GM21367 (cell line): Measurements from ENCODE around the gene STARD5.
"Not testable (repeated sequence)": the region's sequence is repeated elsewhere in the genome, so short reads cannot be mapped to it uniquely, and the experiment has no call there.

ENCODE experiments used
- ATAC-seq: cut with Tn5 transposase; IDR thresholded peaks from one replicate; pipeline ENCODE4 v1.9.1; 2021; ENCODE audit not compliant: unreplicated experiment

Gene STARD5

DNA sequence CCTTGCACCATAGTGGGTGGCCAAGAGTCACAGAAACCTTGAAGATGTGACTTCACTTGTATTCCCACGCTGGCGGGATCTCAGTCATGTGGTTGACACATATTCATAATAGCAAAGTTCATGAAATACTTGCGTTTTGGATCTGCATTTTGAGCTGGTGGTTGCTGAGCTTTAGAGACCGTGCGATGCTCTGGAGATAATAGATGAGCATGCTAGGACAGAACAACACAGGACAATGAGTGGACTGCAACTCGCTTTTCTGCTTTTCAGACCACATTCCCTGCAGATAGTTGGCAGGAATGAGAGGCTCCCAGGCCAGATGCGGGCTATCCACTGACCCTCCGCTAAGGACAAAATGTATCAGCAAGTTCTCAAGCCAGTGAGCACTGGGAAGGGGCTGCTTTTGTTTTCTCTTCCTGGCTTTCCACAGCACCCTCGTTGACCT, 13.8 kb upstream of the STARD5 start:
- no peak for ATAC-seq

DNA sequence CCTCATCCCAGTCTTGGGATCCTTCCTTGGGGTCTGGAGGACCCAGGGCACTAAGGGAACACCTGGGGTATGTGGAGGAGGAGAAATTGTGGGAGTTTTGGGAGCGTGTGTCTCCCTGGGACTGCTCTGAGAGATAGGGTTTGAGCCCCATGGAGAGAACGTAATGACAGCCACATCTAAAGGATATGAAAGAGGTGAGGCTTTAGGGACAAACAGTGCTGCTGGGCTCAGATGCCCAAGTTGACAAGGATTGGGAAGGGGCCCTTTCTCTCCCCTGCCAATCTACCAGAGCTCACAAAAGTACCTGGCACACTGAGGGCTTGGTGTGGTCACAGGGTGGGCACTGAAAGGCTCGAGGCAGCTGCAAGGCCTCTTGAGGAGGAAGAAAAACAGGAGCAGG, 13.3 kb upstream of the STARD5 start:
- no peak for ATAC-seq

DNA sequence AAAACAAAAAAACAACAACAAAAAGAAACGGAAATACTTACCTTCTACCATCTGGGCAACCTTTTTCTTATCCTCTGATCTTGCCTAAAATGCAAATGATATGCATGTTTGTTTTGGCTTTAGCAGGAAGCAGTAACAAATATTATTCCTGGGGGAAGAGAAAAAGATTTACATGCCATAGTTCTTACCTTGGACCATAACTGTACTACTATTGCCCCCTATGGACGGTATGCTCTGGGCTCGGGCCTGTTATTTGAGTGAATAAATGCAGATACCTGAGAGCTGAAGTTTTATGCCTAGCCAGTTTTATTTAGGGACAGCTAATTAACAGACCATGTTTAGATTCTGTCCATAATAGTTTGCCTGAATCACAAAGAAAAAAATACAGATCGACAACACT, 12.6 kb upstream of the STARD5 start:
- ATAC-seq: no peak

GRCh38 chr15:81335631-81336030, 11.7 kb upstream of the STARD5 start:
- no peak for ATAC-seq

- no peak for ATAC-seq
Measured at GRCh38 chr15:81334768-81335435, 11.0 kb upstream of the STARD5 start.

- ATAC-seq: no peak
Measured at GRCh38 chr15:81333363-81333762, 9.4 kb upstream of the STARD5 start.

DNA sequence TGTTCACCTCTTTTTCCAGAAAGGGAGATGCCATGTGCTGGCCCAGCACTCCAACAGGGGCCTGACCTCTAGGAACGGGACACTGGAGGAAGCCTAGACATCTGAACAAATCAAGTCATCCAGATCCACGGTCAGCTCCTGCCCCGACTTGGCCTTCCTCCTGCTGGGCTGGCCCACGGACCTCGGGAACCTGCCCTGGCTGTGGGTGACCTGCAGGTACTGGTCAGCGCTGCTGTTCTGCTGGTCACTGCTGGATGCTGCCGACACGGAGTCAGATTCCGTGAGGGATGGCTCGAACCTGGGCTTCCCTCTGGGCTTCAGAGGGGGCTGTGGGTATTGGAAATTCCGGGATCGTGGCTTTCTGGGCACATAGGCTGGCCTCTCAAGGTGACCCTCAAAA, 8.4 kb upstream of the STARD5 start:
- ATAC-seq: no peak

DNA sequence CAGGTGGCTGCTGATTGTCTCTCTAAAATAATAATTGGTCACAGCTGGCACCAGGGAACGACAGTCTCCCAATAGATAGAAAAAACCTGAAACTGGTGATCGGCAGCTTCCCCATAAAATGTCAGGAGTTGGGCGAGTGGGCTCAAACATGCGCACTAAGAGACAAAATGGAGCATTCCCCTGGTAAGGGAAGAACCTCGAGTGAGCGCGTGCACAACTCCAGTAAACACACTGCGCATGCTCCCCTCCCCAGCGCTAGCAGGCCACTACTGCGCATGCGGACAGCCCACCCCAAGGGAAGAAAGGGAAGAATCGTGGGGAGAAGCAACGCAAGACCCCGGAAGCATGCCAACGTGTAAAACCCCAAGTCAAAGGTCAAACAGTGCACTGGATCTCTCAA, 7.7 kb upstream of the STARD5 start:
- ATAC-seq: no peak

DNA sequence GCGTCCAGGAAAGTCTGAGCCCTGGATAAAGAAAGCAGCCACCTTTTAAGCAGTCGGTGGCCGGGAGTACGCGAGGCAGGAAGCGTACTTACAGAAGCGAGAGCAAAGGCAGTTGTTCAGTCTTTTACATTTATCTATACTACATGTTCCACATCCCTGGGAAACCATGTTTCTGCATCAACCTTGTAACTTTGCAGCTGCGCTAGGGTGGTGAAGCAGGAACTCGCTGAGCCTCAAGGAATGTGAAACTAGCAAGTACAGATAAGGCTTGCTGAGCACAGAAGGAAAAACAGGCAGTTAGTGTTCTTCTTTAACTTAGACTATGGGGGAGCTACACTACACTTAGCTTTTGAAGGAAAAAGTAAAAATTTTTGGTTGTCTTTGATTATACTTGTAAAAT, 7.2 kb upstream of the STARD5 start:
- ATAC-seq: not testable (repeated sequence)

- ATAC-seq: no peak
Measured at GRCh38 chr15:81330366-81331090, 6.6 kb upstream of the STARD5 start.

DNA sequence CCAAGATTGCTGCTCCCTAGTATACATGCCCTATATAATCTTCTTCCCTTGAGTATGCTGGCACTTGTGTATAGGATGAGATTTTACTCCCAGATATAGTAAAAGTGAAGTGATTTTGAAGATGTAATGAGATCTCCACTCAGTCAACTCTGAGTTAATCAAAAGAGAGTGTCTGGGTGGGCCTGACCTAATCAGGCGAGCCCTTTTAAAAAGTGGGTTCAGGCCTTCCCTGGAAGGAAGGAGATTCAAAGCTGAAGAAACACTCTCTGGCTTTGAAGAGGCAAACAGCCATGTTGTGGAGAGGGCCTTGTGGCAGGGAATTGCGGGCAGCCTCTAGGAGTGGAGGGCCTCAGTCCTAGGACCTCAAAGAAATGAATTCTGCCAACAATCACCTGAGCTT, 5.5 kb upstream of the STARD5 start:
- ATAC-seq: no peak

- ATAC-seq: no peak
Measured at GRCh38 chr15:81327516-81327915, 3.6 kb upstream of the STARD5 start.

DNA sequence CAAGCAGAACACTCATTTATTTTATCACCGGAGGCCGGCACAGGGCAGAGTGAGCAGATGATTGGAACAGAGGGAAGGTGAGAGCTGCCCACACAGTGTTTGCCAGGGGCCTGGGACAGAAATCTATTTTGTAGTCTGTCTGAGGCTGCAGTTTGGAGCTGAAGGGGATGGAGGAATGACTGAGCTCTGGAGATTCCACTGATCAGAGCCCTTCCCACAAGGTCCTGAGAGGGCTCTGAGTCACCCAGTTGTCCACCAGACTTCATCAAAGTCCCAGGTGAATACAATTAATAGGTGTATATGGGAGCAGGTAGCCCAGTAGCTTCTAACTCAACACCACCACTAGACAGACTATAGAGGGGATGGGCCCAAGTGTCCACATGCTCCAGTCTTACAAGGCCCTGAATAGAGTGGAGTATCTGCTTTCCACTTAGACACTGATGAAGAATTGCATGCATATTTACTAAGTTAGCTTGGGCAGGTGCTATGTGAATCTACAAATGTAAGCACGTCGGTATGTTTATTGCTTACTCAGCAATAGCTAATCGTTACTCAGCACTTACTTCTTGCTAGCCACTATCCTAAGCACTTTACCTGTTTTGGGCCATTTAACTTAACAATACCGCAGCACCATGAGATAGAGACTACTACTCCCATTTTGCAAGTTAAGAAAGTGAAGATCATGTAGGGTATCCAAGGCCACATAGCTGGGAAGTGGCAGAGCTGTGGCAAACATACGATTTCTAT, 2.7 kb upstream of the STARD5 start:
- no peak for ATAC-seq

DNA sequence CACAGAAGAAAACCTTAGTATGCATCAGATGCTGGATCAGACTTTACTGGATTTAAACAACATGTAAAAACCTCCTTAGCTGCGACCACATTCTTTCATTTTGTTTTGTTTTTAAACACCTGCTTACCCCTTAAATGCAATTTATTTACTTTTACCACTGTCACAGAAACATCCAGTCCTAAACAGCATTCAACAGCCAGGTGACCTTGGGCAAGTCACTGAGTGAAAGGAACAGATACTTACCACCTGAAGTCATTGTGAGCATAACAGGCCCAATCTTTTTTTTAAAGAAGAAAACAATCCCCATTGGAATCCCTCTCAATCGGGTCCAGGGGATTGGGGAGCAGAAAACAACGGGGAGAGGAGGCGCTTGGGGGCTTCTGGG, 390 bp downstream of the STARD5 start:
- ATAC-seq: no peak

- no peak for ATAC-seq
Measured at GRCh38 chr15:81322676-81323253, 1.2 kb downstream of the STARD5 start.

- no peak for ATAC-seq
Measured at GRCh38 chr15:81321667-81322066, 2.3 kb downstream of the STARD5 start.

DNA sequence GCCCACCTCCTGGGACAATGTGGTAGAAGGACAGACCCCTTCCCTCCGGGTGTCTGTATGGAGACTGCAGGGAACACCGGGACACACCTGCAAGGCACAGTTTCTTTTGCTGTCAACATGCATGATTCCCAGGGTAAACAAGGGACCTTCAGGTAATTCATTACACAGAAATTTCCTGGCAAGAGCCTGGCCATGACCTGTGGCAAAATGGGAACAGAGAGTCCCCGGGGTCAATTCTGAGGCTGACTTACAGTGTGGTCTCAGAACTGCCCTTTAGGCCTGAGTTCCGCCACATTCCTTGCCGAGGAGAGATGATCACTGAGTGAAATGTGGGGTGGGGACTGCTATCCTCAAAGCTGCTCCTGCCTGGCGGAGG, 6.3 kb downstream of the STARD5 start:
- no peak for ATAC-seq

DNA sequence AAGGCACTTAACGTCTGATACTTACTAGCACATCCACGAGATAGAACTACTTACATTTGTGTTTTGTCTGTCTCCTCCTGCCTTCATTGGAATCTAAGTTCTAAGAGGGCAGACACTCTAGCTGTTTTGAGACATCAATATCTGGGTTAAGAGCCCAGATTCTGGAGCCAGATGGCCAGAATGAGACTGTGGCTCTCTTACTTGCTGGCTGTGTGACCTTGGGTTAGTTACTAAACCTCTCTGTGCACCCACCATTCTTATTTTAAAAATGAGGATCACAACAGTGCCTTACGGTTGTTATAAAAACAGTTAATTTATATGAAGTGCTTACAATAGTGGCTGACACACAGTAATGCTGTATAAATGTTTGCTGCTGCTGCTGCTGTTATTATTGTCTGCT, 7.7 kb downstream of the STARD5 start:
- no peak for ATAC-seq

GRCh38 chr15:81315452-81316175, 8.3 kb downstream of the STARD5 start:
- no peak for ATAC-seq

- no peak for ATAC-seq
Measured at GRCh38 chr15:81314378-81314777, 9.6 kb downstream of the STARD5 start.

DNA sequence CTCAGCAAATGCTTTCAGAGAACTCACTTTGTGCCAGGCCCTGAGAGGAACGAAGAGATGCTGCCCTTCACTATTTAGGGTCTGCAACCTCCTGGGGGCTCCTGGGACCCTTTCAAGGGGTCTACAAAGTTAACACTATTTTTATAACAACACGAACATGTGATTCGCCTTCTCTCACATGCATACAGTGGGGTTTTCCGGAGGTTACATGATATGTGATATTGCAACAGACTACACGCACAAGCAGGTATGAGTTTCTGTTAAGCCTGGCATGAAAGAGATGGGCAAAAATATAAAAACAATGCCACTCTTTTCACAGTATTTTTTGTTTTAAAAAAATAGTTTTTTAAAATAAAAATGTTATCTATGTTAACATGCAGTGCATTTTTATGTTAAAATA, 10.3 kb downstream of the STARD5 start:
- no peak for ATAC-seq
